ENCODE results near the gene EHD1. TPM values are rescaled to one million over a fixed set of nuclear protein-coding genes. Genes with fewer than 3 reads are reported as not detected.

Gene EHD1
- polyA plus RNA-seq, 3 donors: 30.3 to 212 (median 48.4) TPM

- Histone ChIP-seq H3K9ac (ENCODE audit: insufficient read depth, low read length, poor library complexity, severe bottlenecking) (no peak overlapping the region), H2AFZ (ENCODE audit: insufficient read depth, low read depth, low read length, poor library complexity, severe bottlenecking) (no peak overlapping the region), H3K27ac (ENCODE audit: low read depth in 1 of 2, low read length in 2 of 2) (no peak overlapping the region), H3K4me3 (replicated peaks in 1 of 3; ENCODE audit: low read depth in 2 of 3, low read length in 3 of 3) (no peak overlapping the region), H3K4me1 (ENCODE audit: control insufficient read depth in 1 of 2, insufficient read depth in 2 of 2, low read length in 2 of 2) (peaks cover 9 to 13% of the 10 kb centered on the region in 2 donors), H3K36me3 (replicated peaks in 1 of 2; ENCODE audit: control insufficient read depth in 1 of 2, insufficient read depth in 2 of 2, low read length in 2 of 2) (peaks cover 44 to 53% of the 10 kb centered on the region in 2 donors), H3K27me3 (ENCODE audit: control insufficient read depth in 2 of 2, insufficient read depth in 2 of 2, low read length in 2 of 2) (no peaks in the 10 kb centered on the region), H3K9me3 (replicated peaks in 1 of 2; ENCODE audit: control insufficient read depth in 1 of 2, insufficient read depth in 1 of 2, low read length in 2 of 2) (no peaks in the 10 kb centered on the region), H3K4me2 (replicated peaks; ENCODE audit: extremely low read depth, low read length, poor library complexity, severe bottlenecking) (no peak overlapping the region), H4K20me1 (ENCODE audit: insufficient read depth, low read length) (peaks cover 6% of the 10 kb centered on the region), H3K79me2 (ENCODE audit: insufficient read depth, low read length) (no peaks in the 10 kb centered on the region)
- 80% methylated on average over 35 of the region's 39 CpGs for WGBS (ENCODE audit: insufficient coverage)
- DNase-seq: no peak
- no peak for TF ChIP-seq CTCF (IDR thresholded peaks at IDR 0.05)
- H3K27me3 Mint-ChIP-seq (ENCODE audit: low read depth in 3 of 3): peaks cover 1 to 5% (median 4%) of the 10 kb centered on the region in 3 donors
- H3K27ac Mint-ChIP-seq: no peak overlapping the region
- no peaks in the 10 kb centered on the region for H3K9me3 Mint-ChIP-seq
- peaks cover 5% of the 10 kb centered on the region for H3K4me1 Mint-ChIP-seq
- peaks cover 43 to 45% of the 10 kb centered on the region in 2 donors for H3K36me3 Mint-ChIP-seq
- intact Hi-C loops (cut with micrococcal nuclease): loop anchor here in 1 of 2 donors (1.0 kb wide), 1 partner anchor 48 kb away; no protein-coding TSS in a partner anchor
- no peak overlapping the region for H3K4me3 Mint-ChIP-seq
These were observed 16.5 kb upstream of the EHD1 start for GRCh38 chr11:64894812-64895452.

- H3K4me1 Mint-ChIP-seq: peaks cover 5% of the 10 kb centered on the region
- no peaks in the 10 kb centered on the region for H3K9me3 Mint-ChIP-seq
- peak; percentile 75 to 82 (median 80) for DNase-seq
- Histone ChIP-seq H2AFZ (ENCODE audit: insufficient read depth, low read depth, low read length, poor library complexity, severe bottlenecking) (no peak overlapping the region), H3K36me3 (replicated peaks in 1 of 2; ENCODE audit: control insufficient read depth in 1 of 2, insufficient read depth in 2 of 2, low read length in 2 of 2) (peaks cover 41 to 47% of the 10 kb centered on the region in 2 donors), H3K4me2 (replicated peaks; ENCODE audit: extremely low read depth, low read length, poor library complexity, severe bottlenecking) (no peak overlapping the region), H3K27ac (ENCODE audit: low read depth in 1 of 2, low read length in 2 of 2) (no peak overlapping the region), H3K9me3 (replicated peaks in 1 of 2; ENCODE audit: control insufficient read depth in 1 of 2, insufficient read depth in 1 of 2, low read length in 2 of 2) (no peaks in the 10 kb centered on the region), H4K20me1 (ENCODE audit: insufficient read depth, low read length) (peaks cover 6% of the 10 kb centered on the region), H3K27me3 (ENCODE audit: control insufficient read depth in 2 of 2, insufficient read depth in 2 of 2, low read length in 2 of 2) (no peaks in the 10 kb centered on the region), H3K79me2 (ENCODE audit: insufficient read depth, low read length) (no peaks in the 10 kb centered on the region), H3K9ac (ENCODE audit: insufficient read depth, low read length, poor library complexity, severe bottlenecking) (no peak overlapping the region), H3K4me1 (ENCODE audit: control insufficient read depth in 1 of 2, insufficient read depth in 2 of 2, low read length in 2 of 2) (peaks cover 9 to 13% of the 10 kb centered on the region in 2 donors), H3K4me3 (replicated peaks in 1 of 3; ENCODE audit: low read depth in 2 of 3, low read length in 3 of 3) (no peak overlapping the region)
- H3K27me3 Mint-ChIP-seq (ENCODE audit: low read depth in 3 of 3): peaks cover 2 to 5% (median 5%) of the 10 kb centered on the region in 3 donors
- H3K27ac Mint-ChIP-seq: peak overlapping the region in 1 of 7 donors; percentile 2
- H3K36me3 Mint-ChIP-seq: peaks cover 36 to 39% of the 10 kb centered on the region in 2 donors
- peak; percentile 94 for TF ChIP-seq CTCF (IDR thresholded peaks at IDR 0.05)
- H3K4me3 Mint-ChIP-seq: no peak overlapping the region
- 18% methylated on average over 4 of the region's 14 CpGs for WGBS (ENCODE audit: insufficient coverage)
- intact Hi-C loops (cut with micrococcal nuclease): loop anchor here in 1 of 2 donors (1.0 kb wide), 1 partner anchor 47 kb away; no protein-coding TSS in a partner anchor
These were observed 15.8 kb upstream of the EHD1 start for GRCh38 chr11:64894070-64894811.

Measured in CD14-positive monocyte (primary cell).